Measurements from ENCODE around the gene HLCS.

The HLCS gene

DNA sequence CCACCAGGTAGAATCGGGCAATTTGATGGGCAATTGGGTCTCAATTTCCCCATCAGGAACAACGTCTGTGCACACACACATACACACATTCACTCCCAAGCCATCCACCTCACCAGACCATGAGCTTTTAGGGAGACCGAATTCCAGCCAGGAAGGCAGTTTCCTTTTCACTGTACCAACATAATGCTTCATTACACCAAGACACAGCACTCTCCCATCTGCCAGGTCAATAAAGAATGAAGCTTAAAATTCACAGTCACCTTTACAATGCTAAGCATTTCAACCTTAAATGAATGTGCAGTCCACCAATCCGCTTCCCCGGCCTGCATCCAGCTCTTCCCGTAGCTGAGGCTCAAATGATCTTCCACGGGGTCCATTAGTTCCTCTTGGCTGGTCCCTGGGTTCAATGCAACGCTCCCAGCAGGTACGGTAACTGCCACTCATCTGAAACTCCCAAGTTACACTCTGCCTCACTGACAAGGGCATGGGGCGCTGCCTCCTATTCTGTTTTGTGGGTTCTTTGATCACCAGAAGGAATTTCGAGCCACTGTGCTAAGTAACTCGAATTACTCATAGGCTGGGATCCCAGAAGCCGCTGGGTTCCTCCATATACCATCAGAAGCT lies 162.5 kb downstream of the HLCS start:
- DNase-seq: no peak

DNA sequence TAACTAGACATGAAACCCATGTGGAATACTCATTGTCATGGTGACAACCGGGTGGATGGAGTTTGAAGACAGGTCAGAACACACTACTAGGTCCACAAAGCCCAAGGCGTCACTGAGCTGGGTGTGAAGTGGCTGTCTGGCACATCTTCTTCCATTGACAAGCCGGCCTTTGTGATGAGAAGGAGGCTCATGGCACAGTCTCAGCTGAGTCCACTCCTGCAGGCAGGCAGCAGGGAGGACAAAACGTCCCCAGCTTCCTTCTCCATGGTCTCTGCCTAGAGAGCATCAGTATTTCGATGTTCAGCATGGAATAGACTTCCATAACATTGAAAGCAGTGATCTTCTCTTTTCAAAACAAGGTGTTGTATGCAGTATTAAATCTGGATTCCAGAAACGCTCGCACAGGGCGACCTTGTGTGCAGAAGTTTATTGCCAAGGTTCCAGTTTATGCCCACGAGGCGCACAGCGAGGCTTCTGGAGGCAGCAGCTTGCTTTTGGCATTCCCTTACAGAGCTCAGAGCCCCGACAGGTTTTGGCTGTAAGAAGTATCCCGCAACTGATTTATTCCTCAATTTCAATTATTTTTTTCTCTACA lies 163.3 kb downstream of the HLCS start:
- no peak for DNase-seq

DNA sequence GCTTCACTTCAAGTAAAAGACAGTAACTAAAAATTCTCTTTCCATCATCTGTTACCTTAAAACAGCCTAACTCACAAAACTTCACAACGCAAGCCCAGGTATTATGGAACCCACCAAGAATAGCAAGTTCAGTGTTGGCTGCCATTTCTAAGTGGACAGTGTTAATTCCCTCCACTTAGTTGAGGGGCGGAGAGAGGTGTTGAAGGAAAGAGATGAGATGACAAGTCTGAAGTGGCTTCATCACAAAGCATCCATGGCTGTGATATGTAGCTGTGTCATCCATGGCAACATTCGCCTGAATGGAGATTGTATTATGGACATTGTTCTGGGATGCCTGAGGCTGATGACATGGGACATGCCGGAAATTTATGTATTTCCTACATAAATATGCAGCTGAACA lies 165.7 kb downstream of the HLCS start:
- DNase-seq: no peak

GRCh38 chr21:36799869-36800268 lies 166.6 kb downstream of the HLCS start:
- DNase-seq: no peak

GRCh38 chr21:36798491-36798890 lies 168.0 kb downstream of the HLCS start:
- DNase-seq: no peak

DNA sequence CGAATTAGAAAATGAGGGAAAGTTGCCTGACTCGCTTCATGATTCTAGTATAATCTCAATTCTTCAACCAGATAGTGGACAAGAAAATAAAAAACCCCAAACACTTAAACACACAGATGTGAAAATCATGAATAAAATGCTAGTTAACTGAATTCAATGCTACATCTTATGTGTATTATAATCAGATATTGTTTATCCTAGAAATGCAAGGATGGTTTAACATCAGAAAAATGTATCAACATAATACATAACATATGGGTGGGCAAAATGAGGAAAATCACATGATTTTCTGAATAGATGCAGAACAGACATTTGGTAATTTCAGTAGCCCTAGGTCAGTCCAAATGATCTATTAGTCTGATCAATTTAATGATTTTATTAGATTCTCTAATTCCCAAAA lies 170.4 kb downstream of the HLCS start:
- no peak for DNase-seq

DNA sequence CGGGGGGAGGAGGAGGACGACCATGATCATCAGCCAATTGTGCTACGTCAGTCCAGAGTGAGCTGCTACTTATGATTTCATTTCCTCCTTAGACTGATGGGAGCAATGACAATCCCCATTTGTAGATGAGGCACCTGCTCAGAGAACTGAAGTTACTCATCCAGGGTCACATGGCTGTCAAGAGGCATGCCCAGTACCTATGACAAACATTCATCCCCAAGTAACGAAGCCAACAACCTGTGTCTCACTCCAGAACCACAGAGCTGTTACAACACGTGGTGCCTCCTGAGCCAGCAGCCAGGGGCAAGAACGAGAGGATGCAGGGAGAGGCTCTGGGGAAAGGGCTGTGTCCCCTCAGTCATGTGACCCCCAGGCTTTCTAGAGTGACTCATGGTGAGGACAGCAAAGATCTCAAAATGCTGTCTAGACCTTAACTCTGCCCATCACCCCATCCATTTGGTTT lies 173.9 kb downstream of the HLCS start:
- DNase-seq: no peak

- no peak for DNase-seq
Observed at GRCh38 chr21:36791695-36792470, 174.6 kb downstream of the HLCS start.

GRCh38 chr21:36791180-36791579 lies 175.3 kb downstream of the HLCS start:
- DNase-seq: no peak

DNA sequence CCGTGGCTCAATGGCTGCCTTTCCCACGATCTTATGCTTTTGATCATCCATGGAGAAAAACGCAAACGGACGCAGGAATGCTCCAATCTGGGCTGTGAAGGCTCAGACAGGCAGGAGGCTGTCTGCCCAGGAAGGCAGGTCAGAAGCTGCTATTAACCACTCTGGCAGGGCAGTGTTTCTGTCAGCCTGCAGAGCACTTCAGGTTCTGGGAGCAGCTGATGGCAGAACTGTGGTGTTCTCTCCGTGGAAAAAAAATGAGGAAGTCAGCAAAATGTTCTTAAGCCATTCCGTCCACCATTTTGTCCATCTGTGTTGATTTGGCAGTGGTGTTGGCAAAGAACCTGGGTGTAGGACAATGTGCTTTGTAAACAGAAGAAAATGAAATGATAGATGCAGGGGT lies 175.9 kb downstream of the HLCS start:
- DNase-seq: no peak

DNA sequence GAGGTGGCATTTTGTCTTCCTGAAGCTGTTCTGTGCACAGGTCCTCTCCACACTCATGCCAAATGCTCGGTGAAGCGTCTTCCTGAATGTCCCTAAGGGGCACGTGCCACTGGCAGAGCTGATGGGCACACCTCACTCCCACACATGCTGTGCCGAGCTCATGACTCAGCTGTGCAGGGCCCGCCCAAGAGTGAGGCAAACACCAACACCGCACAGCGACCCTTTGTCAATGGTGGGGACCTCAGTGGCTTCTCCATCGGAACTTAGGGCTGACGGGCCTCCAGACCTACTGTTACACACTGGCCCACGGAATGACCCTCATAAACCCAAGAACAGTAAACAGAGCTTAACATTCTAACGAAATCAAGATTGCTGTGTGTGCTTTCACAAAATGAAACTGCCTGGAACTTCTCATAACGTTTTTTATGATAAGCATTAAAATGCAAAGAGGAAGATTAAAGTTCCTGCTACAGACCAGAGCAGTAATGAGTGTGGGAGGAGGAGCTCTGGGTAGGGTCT lies 178.3 kb downstream of the HLCS start:
- no peak for DNase-seq

- no peak for DNase-seq
Observed at GRCh38 chr21:36786186-36786585, 180.3 kb downstream of the HLCS start.

DNA sequence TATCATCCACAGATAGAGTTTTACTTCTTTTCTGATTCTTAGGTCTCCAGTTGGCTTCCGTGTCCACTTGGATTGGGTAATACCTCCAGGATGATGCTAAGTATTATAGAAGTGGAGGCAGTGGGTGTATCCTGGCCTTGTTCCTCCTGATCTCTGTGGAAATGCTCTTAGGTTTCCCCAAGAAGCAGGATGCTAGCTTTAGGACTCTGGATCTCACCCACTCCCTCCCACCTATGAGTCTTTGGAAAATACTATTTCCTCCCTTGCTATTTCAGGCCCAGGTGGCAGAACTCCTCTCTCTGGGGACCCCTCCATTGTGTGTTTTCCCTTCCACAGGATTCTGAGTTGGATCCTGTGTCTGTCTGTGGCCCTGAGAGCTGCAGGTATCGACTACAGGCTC lies 180.9 kb downstream of the HLCS start:
- DNase-seq: no peak

DNA sequence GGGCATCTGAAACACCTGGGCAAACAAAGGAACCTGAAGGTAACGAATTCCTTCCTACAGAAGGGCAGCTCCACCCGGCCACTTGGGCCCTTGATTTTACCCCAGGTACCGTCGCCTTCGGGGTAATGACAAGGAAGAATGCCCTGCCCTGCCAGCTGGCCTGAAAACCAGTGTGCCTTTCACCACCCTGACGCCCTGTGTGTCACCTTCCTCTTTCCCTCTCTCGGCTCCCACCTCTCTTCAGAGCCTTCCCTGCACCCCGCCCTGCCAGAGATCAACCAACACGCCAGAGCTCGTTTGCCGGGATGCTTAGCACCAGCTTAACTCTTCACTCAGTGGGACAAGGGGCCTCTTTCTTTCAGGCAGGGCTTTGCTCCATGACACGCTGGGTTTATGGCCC lies 181.5 kb downstream of the HLCS start:
- DNase-seq: no peak

- no peak for DNase-seq
Observed at GRCh38 chr21:36783612-36784374, 182.7 kb downstream of the HLCS start.

DNA sequence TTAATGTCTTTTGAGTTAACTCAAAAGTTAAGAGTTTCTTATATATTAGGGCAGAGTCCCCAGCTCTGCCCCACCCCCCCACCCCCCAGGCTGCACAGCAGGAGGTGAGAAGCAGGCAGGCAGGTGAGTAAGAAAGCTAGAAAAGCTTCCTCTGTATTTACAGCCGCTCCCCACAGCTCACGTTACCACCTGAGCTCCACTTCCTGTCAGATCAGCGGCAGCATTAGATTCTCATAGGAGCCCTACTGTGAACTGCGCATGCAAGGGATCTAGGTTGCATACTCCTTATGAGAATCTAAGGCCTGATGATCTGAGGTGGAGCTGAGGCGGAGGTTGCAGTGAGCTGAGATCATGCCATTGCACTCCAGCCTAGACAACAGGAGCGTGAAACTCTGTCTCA lies 185.6 kb downstream of the HLCS start:
- no peak for DNase-seq

- DNase-seq: no peak
Observed at GRCh38 chr21:36776981-36777617, 189.4 kb downstream of the HLCS start.

DNA sequence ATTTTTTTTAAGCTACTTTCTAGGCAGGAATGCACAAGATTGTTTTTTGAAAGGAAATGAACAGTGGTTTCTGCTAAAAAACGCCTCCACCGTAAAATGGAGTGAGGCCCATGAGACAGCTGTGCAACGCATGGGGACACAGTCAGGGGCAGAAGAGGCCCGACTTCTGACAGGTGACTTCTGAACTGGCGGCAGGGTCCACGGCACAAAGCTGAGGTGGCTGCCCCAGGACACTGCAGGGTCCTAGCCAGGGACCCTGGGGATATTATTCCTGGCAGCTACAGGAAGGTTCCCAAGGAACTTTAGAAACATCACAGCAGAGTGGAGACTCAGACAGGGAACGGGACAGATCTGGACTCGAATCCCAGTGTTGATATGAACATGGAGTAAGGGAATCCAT lies 192.5 kb downstream of the HLCS start:
- DNase-seq: no peak

- DNase-seq: no peak
Observed at GRCh38 chr21:36773117-36773516, 193.4 kb downstream of the HLCS start.

DNA sequence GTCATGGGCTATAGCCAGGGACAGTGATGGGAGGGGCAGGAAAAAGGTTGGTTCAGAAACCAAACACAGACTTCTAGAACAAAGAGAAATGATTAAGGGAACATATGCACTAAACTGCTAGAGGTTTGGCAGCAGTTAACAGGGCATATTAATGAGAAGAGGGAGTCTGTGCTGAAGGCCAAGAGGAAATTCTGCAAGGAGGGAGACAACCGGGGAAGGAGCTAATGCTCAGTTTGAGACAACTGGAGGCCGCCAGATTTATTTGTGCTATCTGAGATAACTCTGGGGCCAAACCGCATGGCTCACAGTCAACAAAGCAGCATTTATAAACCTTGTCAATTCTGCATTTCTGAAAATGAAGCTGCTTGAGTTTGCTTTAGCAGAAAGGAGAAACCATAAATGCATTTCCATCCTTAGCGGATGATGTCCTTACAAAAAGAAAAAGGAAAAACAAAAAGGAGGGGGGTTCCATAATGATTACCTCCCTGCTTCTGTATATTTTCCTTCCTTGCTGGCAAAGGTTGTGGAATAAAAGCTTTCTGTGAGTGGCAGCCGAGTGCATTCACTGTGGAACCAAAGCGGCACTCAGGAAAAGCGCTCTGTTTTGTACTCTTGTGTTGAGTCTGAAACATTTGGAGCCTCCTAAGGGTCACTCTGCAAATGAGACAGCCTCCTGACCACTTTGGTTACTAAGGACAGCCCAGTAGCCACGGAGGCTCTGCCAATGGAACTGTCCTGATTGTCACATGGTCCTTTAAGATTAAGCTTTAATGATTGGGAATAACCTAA lies 197.2 kb downstream of the HLCS start:
- no peak for DNase-seq

GRCh38 chr21:36768496-36768895 lies 198.0 kb downstream of the HLCS start:
- DNase-seq: no peak

DNA sequence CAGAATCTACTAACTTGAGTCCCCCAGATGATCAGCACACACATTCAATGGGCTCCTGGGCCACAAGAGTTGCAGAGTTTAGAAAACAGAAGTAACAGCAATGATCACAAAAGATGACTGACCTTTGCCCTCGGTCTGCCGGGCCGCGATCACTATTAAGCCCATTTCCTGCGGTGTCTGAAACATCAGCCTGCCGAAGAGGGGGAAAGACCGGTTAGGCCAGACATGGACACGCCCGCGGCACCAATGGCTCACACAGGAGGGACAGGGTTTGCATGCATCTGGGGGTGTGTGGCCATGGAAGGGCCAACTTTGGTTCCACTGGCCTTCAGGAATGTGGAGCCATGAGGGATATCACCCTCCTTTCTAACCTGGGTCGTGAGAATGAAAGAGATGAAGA lies 199.4 kb downstream of the HLCS start:
- no peak for DNase-seq
